Mucosa of descending colon (tissue), 3 donors: Measurements from ENCODE around the gene LST1. TPM values are rescaled to one million over a fixed set of nuclear protein-coding genes. Genes with fewer than 3 reads are reported as not detected.

ENCODE experiments used
- ATAC-seq: fragments of 200-7000 bp; cut with Tn5 transposase; one replicate; pipeline ENCODE4 v1.9.1; 2020; ENCODE audit warnings: mild to moderate bottlenecking, moderate library complexity
- DNase-seq, 3 donors: peaks; one replicate each; pipeline ENCODE4 v3.0.0-alpha.2; 2020
- H3K36me3 ChIP-seq: fragments of 200-600 bp; one replicate; pipeline ENCODE4 v1.8.0; 2021; ENCODE audit warnings: low read depth, mild to moderate bottlenecking
- H3K4me1 ChIP-seq: fragments of 200-600 bp; one replicate; pipeline ENCODE4 v1.8.0; 2021; ENCODE audit warnings: low read depth, mild to moderate bottlenecking
- H3K4me3 ChIP-seq: fragments of 200-600 bp; one replicate; pipeline ENCODE4 v1.8.0; 2021; ENCODE audit warnings: mild to moderate bottlenecking
- H3K9me3 ChIP-seq: fragments of 200-600 bp; one replicate; pipeline ENCODE4 v1.8.0; 2021; ENCODE audit warnings: mild to moderate bottlenecking
- CTCF ChIP-seq: fragments of 200-600 bp; IDR thresholded peaks from one replicate; pipeline ENCODE4 v1.8.0; 2022; ENCODE audit warnings: antibody characterized with exemption, mild to moderate bottlenecking
- intact Hi-C, 2 donors: fragments of 100-400 bp; cut with DNase I in 1 of 2; cut with micrococcal nuclease in 1 of 2; formaldehyde crosslinking; loops; one replicate each; pipeline versions ENCODE4 v1.11.0 to v1.11.1; 2022; cut with DNase I, micrococcal nuclease
- total RNA-seq, 3 donors: library from RNA; stranded (reverse); fragmentation: NEBNext Ultra II Directional in 2 of 3; extraction: Animal tissue kit (Norgen Biotek cat#: 25700) in 2 of 3; gene quantifications; one replicate each; pipeline versions ENCODE4 v1.2.1 to v1.2.4, GENCODE V29; 2021 to 2023
- donor health status: DM: no; HTN: no; CAD: no; lungs with moderate emphysema.
- donor health status: DM: no; HTN: no; CAD: no.
- donor health status: DM: no; HTN: yes; CAD: no.

Gene LST1
- total RNA-seq, 3 donors from 2014 or later = 3.9 to 11.3 (median 6.6) TPM

GRCh38 chr6:31576897-31577578, 9.0 kb upstream of the LST1 start:
- intact Hi-C loops = no loop called here
- DNase-seq = peak in 2 of 3 donors; percentile 43 to 76
- ATAC-seq = peak; percentile 25
- peaks cover 5% of the 10 kb centered on the region for H3K4me1 ChIP-seq
- no peaks in the 10 kb centered on the region for H3K36me3 ChIP-seq
- H3K9me3 ChIP-seq = no peaks in the 10 kb centered on the region
- TF ChIP-seq CTCF = no peak
- no peak overlapping the region for H3K4me3 ChIP-seq

- no peak for ATAC-seq
- TF ChIP-seq CTCF = no peak
- no peaks in the 10 kb centered on the region for H3K9me3 ChIP-seq
- no peak overlapping the region for H3K4me3 ChIP-seq
- DNase-seq = no peak
- H3K4me1 ChIP-seq = peaks cover 5% of the 10 kb centered on the region
- intact Hi-C loops = no loop called here
- no peaks in the 10 kb centered on the region for H3K36me3 ChIP-seq
Observed at GRCh38 chr6:31577579-31577966, 8.5 kb upstream of the LST1 start.

GRCh38 chr6:31578184-31579118, 7.6 kb upstream of the LST1 start:
- intact Hi-C loops = no loop called here
- H3K9me3 ChIP-seq = no peaks in the 10 kb centered on the region
- H3K4me1 ChIP-seq = peaks cover 5% of the 10 kb centered on the region
- no peak for TF ChIP-seq CTCF
- H3K36me3 ChIP-seq = no peaks in the 10 kb centered on the region
- DNase-seq = no peak
- no peak overlapping the region for H3K4me3 ChIP-seq
- ATAC-seq = no peak

GRCh38 chr6:31579119-31579505, 7.0 kb upstream of the LST1 start:
- ATAC-seq = no peak

More at GRCh38 chr6:31579119-31579505, 7.0 kb upstream of the LST1 start:
- Histone ChIP-seq H3K9me3 (no peaks in the 10 kb centered on the region), H3K4me3 (no peak overlapping the region), H3K36me3 (no peaks in the 10 kb centered on the region), H3K4me1 (peaks cover 5% of the 10 kb centered on the region)
- DNase-seq = no peak
- TF ChIP-seq CTCF = no peak
- intact Hi-C loops = no loop called here
